HCT116 (cell line): ENCODE measurements around the gene MMP15. TPM values are rescaled to one million over a fixed set of nuclear protein-coding genes. Genes with fewer than 3 reads are reported as not detected.

Experiments
- ATAC-seq: fragments of 200-7000 bp; cut with Tn5 transposase; 2 replicates; pipeline ENCODE4 v1.9.1; 2020; ENCODE audit warnings: mild to moderate bottlenecking, moderate library complexity
- BruUV-seq: library from RNA; stranded (reverse); fragments of 400-500 nt; replicated peaks from 2 replicates; lab custom pipeline; 2021; lab: Mats Ljungman, UMichigan
- CTCF ChIA-PET: fragments of 300-600 bp; sonication (Branson Sonifier 250); formaldehyde crosslinking; loops from one replicate; lab custom pipeline; 2021; ENCODE audit warnings: antibody characterized with exemption; lab: Charles Lee
- POLR2A ChIA-PET: fragments of 300-600, 350-600 bp; sonication (Branson Sonifier 250); formaldehyde crosslinking; loops from one replicate; lab custom pipeline; 2021; ENCODE audit warnings: antibody characterized with exemption; lab: Charles Lee
- RAD21 ChIA-PET, 2 experiments: fragments of 300-600 bp; sonication (Branson Sonifier 250); formaldehyde crosslinking; loops; one replicate each; lab custom pipeline; 2023; ENCODE audit warnings: low total read pairs in 2 of 2; ENCODE audit not compliant: uncharacterized antibody in 2 of 2, unreplicated experiment in 2 of 2, low non-redundant PET in 1 of 2; lab: Charles Lee
- DNase-seq: peaks from one replicate; pipeline ENCODE4 v3.0.0-alpha.2; 2010; ENCODE audit warnings: low read depth, low spot score
- H2AFZ ChIP-seq: fragments of 200-600 bp; shearing (Covaris generic), sonication (generic); 2 replicates; pipeline ENCODE4 v1.6.1; 2017; ENCODE audit warnings: low read depth, mixed run types, mixed read lengths, antibody characterized with exemption, low read length; ENCODE audit not compliant: poor library complexity, severe bottlenecking
- H3K27ac ChIP-seq: 2 replicates; pipeline ENCODE4 v1.5.1; 2012; ENCODE audit warnings: low read depth, low read length
- H3K27me3 ChIP-seq: fragments of 200-600 bp; sonication (generic); 2 replicates; pipeline ENCODE4 v1.6.1; 2016; ENCODE audit warnings: mixed run types, low read length, mixed read lengths; ENCODE audit not compliant: insufficient read depth
- H3K36me3 ChIP-seq, 2 experiments: fragments of 200-500 bp in 1 of 2; fragments of 200-600 bp in 1 of 2; sonication (Bioruptor generic) in 1 of 2; sonication (generic) in 1 of 2; 2 replicates each; pipeline versions ENCODE4 v1.5.1 to v1.6.1; 2014 to 2016; ENCODE audit warnings: low read length in 2 of 2, inconsistent platforms in 1 of 2, mixed read lengths in 1 of 2, mixed run types in 1 of 2; ENCODE audit not compliant: insufficient read depth in 2 of 2, control insufficient read depth in 1 of 2
- H3K4me1 ChIP-seq, 2 experiments: fragments of 200-600 bp in 1 of 2; sonication (generic) in 1 of 2; 2 replicates each; pipeline versions ENCODE4 v1.5.1 to v1.6.1; 2012 to 2017; ENCODE audit warnings: low read length in 2 of 2, inconsistent platforms in 1 of 2, mild to moderate bottlenecking in 1 of 2, mixed read lengths in 1 of 2, mixed run types in 1 of 2, moderate library complexity in 1 of 2; ENCODE audit not compliant: insufficient read depth in 2 of 2, control insufficient read depth in 1 of 2
- H3K4me2 ChIP-seq: fragments of 200-600 bp; sonication (generic); 2 replicates; pipeline ENCODE4 v1.6.1; 2017; ENCODE audit warnings: mixed run types, low read length, mixed read lengths
- H3K4me3 ChIP-seq, 2 experiments: fragments of 200-600 bp in 1 of 2; sonication (generic) in 1 of 2; replicated peaks in 1 of 2; 2 replicates each; pipeline ENCODE4 v1.5.1; 2011 to 2016; ENCODE audit warnings: low read length in 2 of 2, control low read depth in 1 of 2, low read depth in 1 of 2, mild to moderate bottlenecking in 1 of 2, mixed read lengths in 1 of 2, mixed run types in 1 of 2
- H3K79me2 ChIP-seq: fragments of 200-600 bp; sonication (generic); 2 replicates; pipeline ENCODE4 v1.6.1; 2017; ENCODE audit warnings: mild to moderate bottlenecking, mixed run types, low read length, moderate library complexity, mixed read lengths; ENCODE audit not compliant: insufficient read depth
- H3K9ac ChIP-seq: fragments of 200-600 bp; sonication (generic); 2 replicates; pipeline ENCODE4 v1.6.1; 2016; ENCODE audit warnings: low read length, mixed read lengths
- H3K9me2 ChIP-seq: fragments of 200-600 bp; sonication (generic), shearing (Covaris generic); 2 replicates; pipeline ENCODE4 v1.6.1; 2017; ENCODE audit warnings: mixed run types, mild to moderate bottlenecking, moderate library complexity; ENCODE audit not compliant: insufficient read depth
- H3K9me3 ChIP-seq, 2 experiments: fragments of 200-500 bp in 1 of 2; fragments of 200-600 bp in 1 of 2; sonication (Bioruptor generic) in 1 of 2; sonication (generic) in 1 of 2; 2 replicates each; pipeline ENCODE4 v1.6.1; 2014 to 2017; ENCODE audit warnings: low read length in 2 of 2, mixed read lengths in 2 of 2, inconsistent platforms in 1 of 2, low read depth in 1 of 2, mild to moderate bottlenecking in 1 of 2, mixed run types in 1 of 2, moderate library complexity in 1 of 2; ENCODE audit not compliant: control insufficient read depth in 1 of 2, insufficient read depth in 1 of 2
- H4K20me1 ChIP-seq: fragments of 200-600 bp; sonication (generic), shearing (Covaris generic); 2 replicates; pipeline ENCODE4 v1.6.1; 2017; ENCODE audit warnings: mixed run types, mild to moderate bottlenecking, moderate library complexity; ENCODE audit not compliant: insufficient read depth
- CBX3 ChIP-seq: IDR thresholded peaks from 2 replicates; pipeline ENCODE4 v1.6.1; 2012; ENCODE audit warnings: low read depth
- EGR1 ChIP-seq: IDR thresholded peaks from 2 replicates; pipeline ENCODE4 v1.6.1; 2012; ENCODE audit warnings: low read depth
- ELF1 ChIP-seq: IDR thresholded peaks from 2 replicates; pipeline ENCODE4 v1.6.1; 2012; ENCODE audit warnings: low read depth, borderline replicate concordance
- EZH2phosphoT487 ChIP-seq: fragments of 200-600 bp; IDR thresholded peaks from 2 replicates; pipeline ENCODE4 v1.6.1; 2018; ENCODE audit warnings: antibody characterized with exemption, borderline replicate concordance
- FOSL1 ChIP-seq: IDR thresholded peaks from 2 replicates; pipeline ENCODE4 v1.6.1; 2012; ENCODE audit warnings: low read depth
- MAX ChIP-seq: IDR thresholded peaks from 2 replicates; pipeline ENCODE4 v1.6.1; 2012
- SRF ChIP-seq: IDR thresholded peaks from 2 replicates; pipeline ENCODE4 v1.6.1; 2012; ENCODE audit warnings: low read depth
- TCF7L2 ChIP-seq: IDR thresholded peaks from 2 replicates; pipeline ENCODE4 v1.7.0; 2011; ENCODE audit warnings: borderline replicate concordance, inconsistent platforms; ENCODE audit not compliant: insufficient read depth, insufficient read length; ENCODE audit errors: extremely low read depth
- ZFX ChIP-seq: fragments of 450-650 bp; IDR thresholded peaks from 2 replicates; pipeline ENCODE4 v1.6.1; 2017
- intact Hi-C: fragments of 100-400 bp; cut with micrococcal nuclease; formaldehyde crosslinking; loops from 2 replicates; pipeline ENCODE4 v1.10.0; 2022
- total RNA-seq: library from RNA; stranded (reverse); gene quantifications from one replicate; pipeline ENCODE4 v1.2.1, GENCODE V29; 2021; ENCODE audit not compliant: unreplicated experiment

MMP15 gene
- total RNA-seq, 1 experiment from 2014 or later = 38.5 TPM

- H3K9ac ChIP-seq = no peak overlapping the region
- no peak for ATAC-seq
- TF ChIP-seq ZFX (no peak), SRF (no peak)
These were observed 31.0 kb downstream of the MMP15 start for GRCh38 chr16:58056580-58056979.

GRCh38 chr16:58057121-58057520 is 31.6 kb downstream of the MMP15 start:
- no peaks in the 10 kb centered on the region for H3K4me1 ChIP-seq
- DNase-seq (no peak), ATAC-seq (no peak)
- no peaks in the 10 kb centered on the region for H3K9me2 ChIP-seq
- no TSS peak for BruUV-seq
- ChIA-PET POLR2A (no interaction called here), CTCF (no interaction called here), RAD21 (no interaction called here)
- no peak overlapping the region for H2AFZ ChIP-seq
- H3K4me2 ChIP-seq = no peak overlapping the region
- H3K79me2 ChIP-seq = no peaks in the 10 kb centered on the region
- H4K20me1 ChIP-seq = no peaks in the 10 kb centered on the region; the same call in 1 of the 2 replicates
- no peak overlapping the region for H3K4me3 ChIP-seq
- intact Hi-C loops = no loop called here
- TF ChIP-seq ELF1 = no peak
- TF ChIP-seq EZH2phosphoT487 = no peak
- no peak for TF ChIP-seq EGR1
- no peak for TF ChIP-seq CBX3
- TF ChIP-seq FOSL1 = no peak
- no peak for TF ChIP-seq MAX
- no peak for TF ChIP-seq TCF7L2
- H3K9me3 ChIP-seq = no peaks in the 10 kb centered on the region
- no peak overlapping the region for H3K9ac ChIP-seq
- H3K27ac ChIP-seq = no peak overlapping the region
- no peaks in the 10 kb centered on the region for H3K36me3 ChIP-seq
- H3K27me3 ChIP-seq = peaks cover 12% of the 10 kb centered on the region

More at GRCh38 chr16:58056580-58056979, 31.0 kb downstream of the MMP15 start:
- POLR2A ChIA-PET = no interaction called here
- Histone ChIP-seq H3K79me2 (no peaks in the 10 kb centered on the region), H4K20me1 (no peaks in the 10 kb centered on the region; the same call in 1 of the 2 replicates), H3K4me2 (no peak overlapping the region), H2AFZ (no peak overlapping the region), H3K27me3 (peaks cover 12% of the 10 kb centered on the region), H3K4me1 (no peaks in the 10 kb centered on the region), H3K9me2 (no peaks in the 10 kb centered on the region), H3K9me3 (no peaks in the 10 kb centered on the region), H3K27ac (no peak overlapping the region), H3K4me3 (no peak overlapping the region), H3K36me3 (no peaks in the 10 kb centered on the region)
- no peak for DNase-seq
- CTCF ChIA-PET = no interaction called here
- intact Hi-C loops = no loop called here
- RAD21 ChIA-PET = no interaction called here
- no TSS peak for BruUV-seq
